Loucy (cell line): ENCODE results near the gene CFAP251.

Experiments used
- EZH2phosphoT487 ChIP-seq: fragments of 200-600 bp; IDR thresholded peaks from 2 replicates; pipeline ENCODE4 v1.6.1; 2018; ENCODE audit warnings: antibody characterized with exemption, mild to moderate bottlenecking, moderate library complexity, borderline replicate concordance
- TF ChIP-seq, protein P1 (sequence below): fragments of 200-600 bp; sonication (generic); conservative IDR thresholded peaks from 2 replicates; pipeline ENCODE4 v1.5.1; 2014; ENCODE audit warnings: mild to moderate bottlenecking, antibody characterized with exemption, low read length

DNA sequence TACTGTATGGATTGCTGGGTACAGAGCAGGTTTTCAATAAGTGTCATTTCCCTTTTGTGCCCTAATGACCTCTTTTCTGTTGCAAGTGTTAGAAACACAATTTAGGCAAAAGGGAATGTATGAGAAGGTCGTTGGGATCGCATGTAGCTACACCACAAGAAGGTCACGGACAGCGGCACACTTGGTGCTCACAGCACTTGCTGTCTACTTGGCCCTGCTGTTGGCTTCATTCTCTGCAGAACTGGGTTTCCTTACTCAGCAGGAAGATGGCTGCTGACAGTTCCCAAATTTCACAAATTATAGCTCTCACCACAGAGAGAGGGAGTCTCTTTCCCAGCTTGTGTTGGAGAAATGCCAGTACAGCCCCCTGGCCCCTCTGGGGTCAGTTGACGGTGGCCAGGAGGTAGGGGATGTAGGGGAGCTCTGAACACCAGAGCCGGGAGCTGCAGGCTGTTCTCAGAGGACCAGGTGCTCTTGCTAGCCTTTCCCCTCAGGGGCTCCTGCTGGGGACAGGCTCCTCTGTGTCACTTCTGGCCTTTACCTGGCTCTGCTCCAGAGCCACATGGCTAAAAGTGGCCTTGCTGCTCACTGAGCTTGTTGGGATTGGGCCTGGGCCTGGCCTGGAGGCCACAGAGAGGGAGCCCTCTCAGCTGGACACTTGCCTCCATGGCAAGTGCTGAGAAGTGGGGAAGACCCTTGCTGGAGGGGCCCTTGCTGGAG lies 52.3 kb downstream of the CFAP251 start:
- TF ChIP-seq, protein P1, sequence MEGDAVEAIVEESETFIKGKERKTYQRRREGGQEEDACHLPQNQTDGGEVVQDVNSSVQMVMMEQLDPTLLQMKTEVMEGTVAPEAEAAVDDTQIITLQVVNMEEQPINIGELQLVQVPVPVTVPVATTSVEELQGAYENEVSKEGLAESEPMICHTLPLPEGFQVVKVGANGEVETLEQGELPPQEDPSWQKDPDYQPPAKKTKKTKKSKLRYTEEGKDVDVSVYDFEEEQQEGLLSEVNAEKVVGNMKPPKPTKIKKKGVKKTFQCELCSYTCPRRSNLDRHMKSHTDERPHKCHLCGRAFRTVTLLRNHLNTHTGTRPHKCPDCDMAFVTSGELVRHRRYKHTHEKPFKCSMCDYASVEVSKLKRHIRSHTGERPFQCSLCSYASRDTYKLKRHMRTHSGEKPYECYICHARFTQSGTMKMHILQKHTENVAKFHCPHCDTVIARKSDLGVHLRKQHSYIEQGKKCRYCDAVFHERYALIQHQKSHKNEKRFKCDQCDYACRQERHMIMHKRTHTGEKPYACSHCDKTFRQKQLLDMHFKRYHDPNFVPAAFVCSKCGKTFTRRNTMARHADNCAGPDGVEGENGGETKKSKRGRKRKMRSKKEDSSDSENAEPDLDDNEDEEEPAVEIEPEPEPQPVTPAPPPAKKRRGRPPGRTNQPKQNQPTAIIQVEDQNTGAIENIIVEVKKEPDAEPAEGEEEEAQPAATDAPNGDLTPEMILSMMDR: no peak
- TF ChIP-seq EZH2phosphoT487: no peak
